GM12892 (cell line): ENCODE data around the gene OLFML2B.

ENCODE experiments used
- POLR2A ChIP-seq: IDR thresholded peaks from 2 replicates; pipeline ENCODE4 v1.6.1; 2011; ENCODE audit warnings: low read depth, low read length, control low read depth
- TAF1 ChIP-seq: IDR thresholded peaks from 2 replicates; pipeline ENCODE4 v1.6.1; 2011; ENCODE audit warnings: low read depth, mild to moderate bottlenecking, control low read depth, low read length, borderline replicate concordance

DNA sequence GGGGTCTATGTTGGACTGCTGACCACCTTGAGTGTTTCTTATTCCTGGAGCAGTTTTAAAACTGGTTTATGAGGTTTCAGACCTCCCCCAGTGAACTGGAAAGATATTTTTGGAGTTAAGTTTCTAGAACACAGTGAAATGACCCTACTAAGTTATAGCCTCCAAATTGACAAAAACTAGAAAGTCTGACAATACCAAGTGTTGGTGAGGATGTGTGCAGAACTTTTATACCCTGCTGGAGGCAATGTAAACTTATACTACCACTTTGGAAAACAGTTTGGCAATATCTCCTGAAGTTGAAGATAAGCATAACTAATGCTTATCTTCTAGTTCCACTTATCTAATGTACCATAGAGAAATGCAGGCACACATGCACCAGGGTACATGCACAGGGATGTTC is 10.4 kb downstream of the OLFML2B start:
- TF ChIP-seq TAF1: no peak
- no peak for TF ChIP-seq POLR2A
